Erythroblast (primary cell): ENCODE results near the gene JSRP1.

Source experiments
- GATA1 ChIP-seq: IDR thresholded peaks from 2 replicates; pipeline ENCODE4 v1.6.1; 2011; ENCODE audit warnings: low read depth, mild to moderate bottlenecking, control low read depth, low read length, moderate library complexity
- POLR2A ChIP-seq: IDR thresholded peaks from 2 replicates; pipeline ENCODE4 v1.6.1; 2011; ENCODE audit warnings: mild to moderate bottlenecking, low read length

- TF ChIP-seq POLR2A (no peak), GATA1 (no peak)
Measured at GRCh38 chr19:2268861-2269243, 12.6 kb upstream of the JSRP1 start.
